Transverse colon (tissue), 4 donors: ENCODE measurements around the gene PVALB. TPM values are rescaled to one million over a fixed set of nuclear protein-coding genes. Genes with fewer than 3 reads are reported as not detected.
"Not testable (repeated sequence)": the region's sequence is repeated elsewhere in the genome, so short reads cannot be mapped to it uniquely, and the experiment has no call there.

Experiments
- DNase-seq: peaks from one replicate; pipeline ENCODE4 v3.0.0-alpha.2; 2019
- H3K27ac ChIP-seq, 4 donors: fragments of 200-600 bp; sonication (generic); 2 replicates each; pipeline ENCODE4 v1.5.1; 2016 to 2018; ENCODE audit warnings: inconsistent platforms in 4 of 4
- H3K27me3 ChIP-seq: fragments of 200-600 bp; sonication (generic); 2 replicates; pipeline ENCODE4 v1.5.1; 2017; ENCODE audit warnings: inconsistent platforms
- H3K36me3 ChIP-seq, 4 donors: fragments of 200-600 bp; sonication (generic); 2 replicates each; pipeline ENCODE4 v1.5.1; 2017 to 2019; ENCODE audit warnings: inconsistent platforms in 4 of 4
- H3K4me1 ChIP-seq, 4 donors: fragments of 200-600 bp; sonication (generic); 2 replicates each; pipeline ENCODE4 v1.5.1; 2017 to 2020; ENCODE audit warnings: inconsistent platforms in 4 of 4
- H3K4me3 ChIP-seq, 4 donors: fragments of 200-600 bp; sonication (generic); 1 replicate in 1 of 4; 2 replicates in 3 of 4; pipeline versions ENCODE4 v1.5.1 to v1.6.1; 2017 to 2019; ENCODE audit warnings: inconsistent platforms in 4 of 4
- H3K9me3 ChIP-seq, 2 donors: fragments of 200-600 bp; sonication (generic); 2 replicates each; pipeline ENCODE4 v1.5.1; 2017 to 2019; ENCODE audit warnings: inconsistent platforms in 2 of 2
- EP300 ChIP-seq: sonication (generic); formaldehyde crosslinking; IDR thresholded peaks from one replicate; pipeline ENCODE4 v1.6.1; 2017; ENCODE audit warnings: antibody characterized with exemption, low read depth
- POLR2A ChIP-seq: fragments of 450-650 bp; IDR thresholded peaks from one replicate; pipeline ENCODE4 v1.6.1; 2016; ENCODE audit warnings: antibody characterized with exemption, mild to moderate bottlenecking, moderate library complexity
- POLR2AphosphoS5 ChIP-seq, 3 donors: sonication (generic); formaldehyde crosslinking; IDR thresholded peaks; one replicate each; pipeline ENCODE4 v1.6.1; 2016; ENCODE audit warnings: antibody characterized with exemption in 3 of 3
- WGBS, 2 donors: methylation state at CpG; one replicate each; pipeline ENCODE4 v1.1.5; 2018; ENCODE audit warnings: low coverage in 1 of 2; 5-methylcytosine and 5-hydroxymethylcytosine counted together
- in situ Hi-C, 4 donors: fragments of 200-750 bp; cut with MboI; loops; one replicate each; pipeline versions ENCODE4 v1.15.0 to v1.15.1; 2017; ENCODE audit warnings: low sequenced_read_pairs in 3 of 4, low pct_ligation_motif_present in 1 of 4, low pct_unique_long_range_greater_than_20kb in 1 of 4
- intact Hi-C: fragments of 100-400 bp; cut with DNase I; formaldehyde crosslinking; loops from one replicate; pipeline ENCODE4 v1.15.1; 2023; ENCODE audit warnings: low total_unique reads
- total RNA-seq, 4 donors: library from RNA; depleted of rRNA; stranded (reverse); fragments of >200 nt; gene quantifications; one replicate each; pipeline ENCODE4 v1.1.0, GENCODE V29; 2016
- TF ChIP-seq, protein P1 (sequence below), 5 experiments: fragments of 200-600 bp in 3 of 5; fragments of 450-650 bp in 2 of 5; sonication (generic) in 3 of 5; IDR thresholded peaks; 1 replicate in 2 of 5; 2 replicates in 3 of 5; pipeline ENCODE4 v1.5.1; 2016 to 2017; ENCODE audit warnings: antibody characterized with exemption in 5 of 5, inconsistent platforms in 3 of 5, mild to moderate bottlenecking in 2 of 5, moderate library complexity in 1 of 5

PVALB gene
- total RNA-seq, 4 donors from 2014 or later: 2.7 TPM; not detected in 3

DNA sequence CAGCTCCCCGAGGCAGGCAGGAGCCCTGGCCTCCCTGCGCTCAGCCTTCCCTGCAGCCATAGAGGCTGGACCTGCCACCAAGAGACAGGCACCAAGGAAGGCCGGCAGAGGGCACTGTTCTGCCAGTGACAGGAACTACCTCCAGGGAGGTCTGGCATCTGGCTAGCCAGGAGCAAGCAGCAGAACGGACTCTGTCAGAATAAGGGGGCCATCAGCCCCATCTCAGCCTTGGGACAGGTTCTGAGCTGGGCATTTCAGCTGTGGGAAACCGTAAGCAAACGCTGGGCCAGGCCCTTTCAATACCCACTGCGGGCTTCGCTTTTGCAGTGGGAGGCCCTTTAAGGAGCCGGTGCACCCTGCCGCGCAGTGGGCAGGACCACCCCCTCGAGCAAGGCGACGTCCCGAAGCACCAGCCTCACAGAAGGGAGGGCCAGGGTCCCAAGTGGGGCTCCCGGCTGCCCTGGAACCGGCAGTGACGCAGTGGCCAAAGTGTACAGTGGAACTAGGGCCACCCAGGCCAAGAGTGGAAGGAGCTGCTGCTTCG lies 59.1 kb downstream of the PVALB start:
- H3K36me3 ChIP-seq: no peaks in the 10 kb centered on the region
- peaks cover 0 to 4% (median 1%) of the 10 kb centered on the region in 4 donors for H3K4me1 ChIP-seq
- intact Hi-C loops: no loop called here
- no peak overlapping the region for H3K27ac ChIP-seq
- WGBS, 2 donors: 50 to 80% methylated on average over 1 to 18 of the region's 19 CpGs
- no peaks in the 10 kb centered on the region for H3K9me3 ChIP-seq
- TF ChIP-seq POLR2AphosphoS5 (IDR thresholded peaks at IDR 0.05) (no peak), EP300 (no peak), POLR2A (no peak)
- TF ChIP-seq, protein P1, sequence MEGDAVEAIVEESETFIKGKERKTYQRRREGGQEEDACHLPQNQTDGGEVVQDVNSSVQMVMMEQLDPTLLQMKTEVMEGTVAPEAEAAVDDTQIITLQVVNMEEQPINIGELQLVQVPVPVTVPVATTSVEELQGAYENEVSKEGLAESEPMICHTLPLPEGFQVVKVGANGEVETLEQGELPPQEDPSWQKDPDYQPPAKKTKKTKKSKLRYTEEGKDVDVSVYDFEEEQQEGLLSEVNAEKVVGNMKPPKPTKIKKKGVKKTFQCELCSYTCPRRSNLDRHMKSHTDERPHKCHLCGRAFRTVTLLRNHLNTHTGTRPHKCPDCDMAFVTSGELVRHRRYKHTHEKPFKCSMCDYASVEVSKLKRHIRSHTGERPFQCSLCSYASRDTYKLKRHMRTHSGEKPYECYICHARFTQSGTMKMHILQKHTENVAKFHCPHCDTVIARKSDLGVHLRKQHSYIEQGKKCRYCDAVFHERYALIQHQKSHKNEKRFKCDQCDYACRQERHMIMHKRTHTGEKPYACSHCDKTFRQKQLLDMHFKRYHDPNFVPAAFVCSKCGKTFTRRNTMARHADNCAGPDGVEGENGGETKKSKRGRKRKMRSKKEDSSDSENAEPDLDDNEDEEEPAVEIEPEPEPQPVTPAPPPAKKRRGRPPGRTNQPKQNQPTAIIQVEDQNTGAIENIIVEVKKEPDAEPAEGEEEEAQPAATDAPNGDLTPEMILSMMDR (IDR thresholded peaks at IDR 0.05): peak; percentile 71 to 83 (median 79)
- peaks cover 22% of the 10 kb centered on the region for H3K27me3 ChIP-seq
- in situ Hi-C loops: loop anchor here in 1 of 4 donors (25.0 kb wide), 1 partner anchor 220 kb away; the partner anchor contains the start of gene EIF3D
- peak; percentile 85 for DNase-seq
- no peak overlapping the region for H3K4me3 ChIP-seq

DNA sequence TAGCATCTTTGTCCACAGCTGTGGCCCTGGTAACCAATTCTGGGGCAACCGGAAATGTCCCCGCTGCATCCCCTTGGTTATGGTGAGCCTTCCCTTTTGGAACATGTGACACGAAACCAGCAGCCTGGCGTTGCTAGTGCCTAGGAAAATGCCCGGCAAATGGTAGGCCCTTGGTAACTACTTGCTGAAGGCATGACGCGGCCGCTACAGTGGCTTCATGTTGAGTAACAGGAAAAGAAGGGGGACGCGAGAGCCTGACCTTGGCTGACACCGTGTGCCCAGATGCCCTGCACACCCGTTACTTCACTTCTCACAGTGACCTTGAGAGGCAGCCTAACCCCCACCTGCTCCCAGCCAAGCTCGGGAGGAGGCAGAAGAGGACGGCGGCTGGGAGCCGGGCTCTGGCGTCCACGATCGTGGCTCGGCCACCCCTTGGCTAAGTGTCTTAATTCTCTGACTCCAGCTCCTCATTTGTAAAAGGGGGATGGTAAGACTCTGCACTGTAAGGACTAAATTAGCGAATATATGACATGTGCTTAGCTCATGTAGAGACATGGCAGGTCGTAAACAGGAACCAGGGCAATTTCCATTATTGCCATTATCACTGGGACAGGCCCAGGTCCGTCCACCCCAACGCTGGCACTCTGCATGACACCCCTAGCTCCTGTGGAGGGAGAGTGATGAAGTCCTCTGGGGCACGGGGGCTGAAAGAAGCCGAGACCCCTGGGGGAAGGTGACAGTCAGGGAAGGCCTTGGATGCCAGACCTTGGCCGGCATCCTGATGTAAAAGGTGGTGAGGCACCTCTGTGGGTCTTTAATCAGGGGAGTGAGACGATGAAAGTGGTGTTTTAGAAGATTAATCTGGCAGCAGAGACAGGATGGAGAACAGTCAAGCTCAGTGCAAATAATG lies 59.8 kb downstream of the PVALB start:
- no peak for DNase-seq
- WGBS, 2 donors: 60% methylated on average over 28 of the region's 28 CpGs; no CpG with 5 or more reads in 1 of the 2 donors
- TF ChIP-seq POLR2AphosphoS5 (IDR thresholded peaks at IDR 0.05): no peak
- TF ChIP-seq, protein P1 (IDR thresholded peaks at IDR 0.05): no peak
- TF ChIP-seq POLR2A: no peak
- TF ChIP-seq EP300: no peak
- no peak overlapping the region for H3K4me3 ChIP-seq
- intact Hi-C loops: no loop called here
- peaks cover 0 to 3% (median 0%) of the 10 kb centered on the region in 4 donors for H3K4me1 ChIP-seq
- H3K36me3 ChIP-seq: no peaks in the 10 kb centered on the region
- in situ Hi-C loops: loop anchor here in 1 of 4 donors (25.0 kb wide), 1 partner anchor 220 kb away; the partner anchor contains the start of gene EIF3D
- peaks cover 29% of the 10 kb centered on the region for H3K27me3 ChIP-seq
- no peak overlapping the region for H3K27ac ChIP-seq
- no peaks in the 10 kb centered on the region for H3K9me3 ChIP-seq

DNA sequence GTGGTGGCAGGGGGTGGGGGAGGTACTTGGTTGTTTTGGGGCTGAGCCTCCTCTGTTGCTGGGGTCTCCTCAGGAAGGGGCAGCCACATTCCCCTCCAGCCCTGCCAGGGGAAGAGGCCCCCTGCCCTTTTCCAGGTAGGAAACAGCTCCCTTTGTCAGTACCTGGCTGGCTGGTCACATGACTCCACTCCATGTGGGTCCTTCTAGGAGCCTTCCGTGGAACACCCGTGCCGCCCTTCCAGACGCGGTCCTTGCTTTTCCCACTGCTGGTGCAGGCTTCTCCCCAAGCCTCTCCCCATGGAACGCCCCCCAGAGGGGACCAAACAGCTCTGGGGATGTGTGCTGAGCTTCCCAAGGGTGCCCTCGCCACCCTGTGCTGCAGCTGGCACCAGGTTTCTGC lies 60.8 kb downstream of the PVALB start:
- no peak overlapping the region for H3K4me3 ChIP-seq
- no peaks in the 10 kb centered on the region for H3K9me3 ChIP-seq
- TF ChIP-seq EP300 (no peak), POLR2AphosphoS5 (IDR thresholded peaks at IDR 0.05) (no peak), POLR2A (no peak)
- TF ChIP-seq, protein P1 (IDR thresholded peaks at IDR 0.05): no peak
- intact Hi-C loops: no loop called here
- in situ Hi-C loops: loop anchor here in 1 of 4 donors (25.0 kb wide), 1 partner anchor 219 kb away; the partner anchor contains the start of gene EIF3D
- H3K36me3 ChIP-seq: no peaks in the 10 kb centered on the region
- no peak for DNase-seq
- H3K4me1 ChIP-seq: peaks cover 0 to 3% (median 0%) of the 10 kb centered on the region in 4 donors
- H3K27ac ChIP-seq: no peak overlapping the region
- WGBS, 2 donors: 51% methylated on average over 7 of the region's 7 CpGs; no CpG with 5 or more reads in 1 of the 2 donors
- peaks cover 31% of the 10 kb centered on the region for H3K27me3 ChIP-seq

DNA sequence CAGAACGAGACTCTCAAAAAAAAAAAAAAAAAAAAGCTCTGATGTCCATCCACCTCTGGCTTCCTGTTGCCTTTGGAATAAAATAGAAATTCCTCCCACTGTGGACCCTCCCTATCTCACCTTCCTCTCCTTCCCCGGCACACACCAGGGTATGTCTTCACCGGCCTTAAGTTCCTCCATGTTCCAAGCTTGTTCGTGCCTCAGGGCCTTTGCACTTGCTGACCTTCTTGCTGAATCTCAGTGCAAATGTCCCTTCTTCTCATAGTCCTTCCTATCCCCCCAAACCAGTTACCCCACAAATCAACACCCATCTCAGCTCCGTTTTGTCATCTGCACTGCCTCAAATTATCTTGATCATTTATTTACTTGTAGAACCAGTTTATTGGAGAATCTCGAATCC lies 61.5 kb downstream of the PVALB start:
- H3K27me3 ChIP-seq: peaks cover 31% of the 10 kb centered on the region
- H3K4me1 ChIP-seq: no peaks in the 10 kb centered on the region
- 73 to 83% methylated on average over 6 of the region's 6 CpGs for WGBS, 2 donors
- no peaks in the 10 kb centered on the region for H3K9me3 ChIP-seq
- no peaks in the 10 kb centered on the region for H3K36me3 ChIP-seq
- DNase-seq: no peak
- TF ChIP-seq, protein P1 (IDR thresholded peaks at IDR 0.05): no peak
- no peak overlapping the region for H3K27ac ChIP-seq
- in situ Hi-C loops: loop anchor here in 1 of 4 donors (25.0 kb wide), 1 partner anchor 218 kb away; the partner anchor contains the start of gene EIF3D
- intact Hi-C loops: no loop called here
- H3K4me3 ChIP-seq: no peak overlapping the region

DNA sequence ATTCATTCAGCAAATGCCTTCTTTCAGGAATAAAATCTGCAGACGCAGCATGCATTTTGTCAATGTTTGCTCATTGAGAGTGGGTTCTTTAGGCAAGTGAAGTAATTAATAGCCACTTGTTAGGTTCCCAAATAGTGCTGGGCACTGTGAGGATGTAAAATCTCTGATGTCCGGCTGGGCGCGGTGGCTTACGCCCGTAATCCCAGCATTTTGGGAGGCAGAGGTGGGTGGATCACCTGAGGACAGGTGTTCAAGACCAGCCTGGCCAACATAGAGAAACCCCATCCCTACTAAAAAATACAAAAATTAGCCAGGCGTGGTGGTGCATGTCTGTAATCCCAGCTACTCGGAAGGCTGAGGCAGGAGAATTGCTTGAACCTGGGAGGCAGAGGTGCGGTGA lies 62.0 kb downstream of the PVALB start:
- H3K9me3 ChIP-seq, H3K27ac ChIP-seq, intact Hi-C loops, DNase-seq, H3K4me3 ChIP-seq, H3K36me3 ChIP-seq, H3K4me1 ChIP-seq: not testable (repeated sequence)
- peaks cover 31% of the 10 kb centered on the region for H3K27me3 ChIP-seq
- in situ Hi-C loops: loop anchor here in 1 of 4 donors (25.0 kb wide), 1 partner anchor 218 kb away; the partner anchor contains the start of gene EIF3D
- 85 to 96% methylated on average over 3 to 9 of the region's 9 CpGs for WGBS, 2 donors
